GM12892 (cell line): ENCODE measurements around the gene C1QTNF1.

Experiments
- POLR2A ChIP-seq: IDR thresholded peaks from 2 replicates; pipeline ENCODE4 v1.6.1; 2011; ENCODE audit warnings: low read depth, low read length, control low read depth
- POLR2AphosphoS5 ChIP-seq: IDR thresholded peaks from 2 replicates; pipeline ENCODE4 v1.6.1; 2011; ENCODE audit warnings: low read depth, low read length, control low read depth

DNA sequence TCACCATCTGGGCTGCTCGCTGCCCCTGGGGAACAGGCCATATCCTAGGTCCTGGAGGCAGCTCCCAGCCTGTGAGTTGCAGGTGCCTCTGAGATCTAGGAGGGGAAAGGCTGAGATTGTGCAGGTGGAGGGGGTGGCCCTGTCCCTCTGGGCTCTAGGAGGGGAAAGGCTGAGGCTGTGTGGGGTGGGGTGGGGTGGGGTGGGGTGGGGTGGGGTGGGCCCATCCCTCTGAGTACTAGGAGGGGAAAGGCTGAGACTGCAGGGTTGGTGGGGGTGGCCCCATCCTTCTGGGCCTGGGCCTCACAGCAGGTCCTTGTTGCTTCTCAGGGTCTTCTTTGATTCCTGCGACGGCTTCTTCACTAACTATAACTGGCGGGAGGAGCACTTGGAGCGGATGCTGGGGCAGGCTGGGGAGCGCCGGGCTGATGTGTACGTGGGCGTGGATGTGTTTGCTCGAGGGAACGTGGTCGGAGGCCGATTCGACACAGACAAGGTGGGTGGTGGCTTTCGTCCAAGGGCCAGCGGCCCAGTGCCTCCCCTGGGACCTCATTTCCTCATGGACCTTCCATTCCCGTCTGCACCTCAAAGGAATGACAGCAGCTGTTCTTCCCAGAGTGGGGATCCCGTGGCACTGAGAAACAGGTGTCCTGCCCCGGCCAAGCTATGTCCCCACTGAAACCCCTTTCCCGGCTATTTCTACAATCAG is 57.8 kb downstream of the C1QTNF1 start:
- TF ChIP-seq POLR2A (no peak), POLR2AphosphoS5 (no peak)
